ENCODE data around the gene TNIK.

- TF ChIP-seq POLR2AphosphoS5 (IDR thresholded peaks at IDR 0.05) (no peak), CTCF (IDR thresholded peaks at IDR 0.05; ENCODE audit: poor library complexity, severe bottlenecking) (no peak), EP300 (conservative IDR thresholded peaks at IDR 0.05; ENCODE audit: poor library complexity, severe bottlenecking) (no peak), EZH2 (IDR thresholded peaks at IDR 0.05; ENCODE audit: borderline replicate concordance, insufficient read depth, low read length, poor library complexity, severe bottlenecking) (no peak), SMC3 (conservative IDR thresholded peaks at IDR 0.05; ENCODE audit: poor library complexity) (no peak)
These were observed 123.8 kb downstream of the TNIK start for GRCh38 chr3:171336406-171336805.
